GM06990 (cell line): Measurements from ENCODE around the gene FGFRL1.

ENCODE experiments used
- DNase-seq: peaks from one replicate; pipeline ENCODE4 v3.0.0-alpha.2; 2011; ENCODE audit not compliant: insufficient read length; ENCODE audit errors: extremely low read depth
- H3K27me3 ChIP-seq: replicated peaks from 2 replicates; pipeline ENCODE4 v1.6.0; 2011; ENCODE audit warnings: low read length; ENCODE audit not compliant: control insufficient read depth, insufficient read depth
- H3K36me3 ChIP-seq: 2 replicates; pipeline ENCODE4 v1.5.1; 2011; ENCODE audit warnings: low read length; ENCODE audit not compliant: control insufficient read depth, insufficient read depth
- H3K4me3 ChIP-seq: replicated peaks from 2 replicates; pipeline ENCODE4 v1.5.1; 2011; ENCODE audit warnings: low read depth, mild to moderate bottlenecking, control low read depth, low read length
- TF ChIP-seq, protein P1 (sequence below): IDR thresholded peaks from 2 replicates; pipeline ENCODE4 v1.5.1; 2011; ENCODE audit warnings: low read length, control low read depth, mild to moderate bottlenecking, inconsistent platforms; ENCODE audit not compliant: insufficient read depth, poor library complexity, severe bottlenecking

FGFRL1 gene

DNA sequence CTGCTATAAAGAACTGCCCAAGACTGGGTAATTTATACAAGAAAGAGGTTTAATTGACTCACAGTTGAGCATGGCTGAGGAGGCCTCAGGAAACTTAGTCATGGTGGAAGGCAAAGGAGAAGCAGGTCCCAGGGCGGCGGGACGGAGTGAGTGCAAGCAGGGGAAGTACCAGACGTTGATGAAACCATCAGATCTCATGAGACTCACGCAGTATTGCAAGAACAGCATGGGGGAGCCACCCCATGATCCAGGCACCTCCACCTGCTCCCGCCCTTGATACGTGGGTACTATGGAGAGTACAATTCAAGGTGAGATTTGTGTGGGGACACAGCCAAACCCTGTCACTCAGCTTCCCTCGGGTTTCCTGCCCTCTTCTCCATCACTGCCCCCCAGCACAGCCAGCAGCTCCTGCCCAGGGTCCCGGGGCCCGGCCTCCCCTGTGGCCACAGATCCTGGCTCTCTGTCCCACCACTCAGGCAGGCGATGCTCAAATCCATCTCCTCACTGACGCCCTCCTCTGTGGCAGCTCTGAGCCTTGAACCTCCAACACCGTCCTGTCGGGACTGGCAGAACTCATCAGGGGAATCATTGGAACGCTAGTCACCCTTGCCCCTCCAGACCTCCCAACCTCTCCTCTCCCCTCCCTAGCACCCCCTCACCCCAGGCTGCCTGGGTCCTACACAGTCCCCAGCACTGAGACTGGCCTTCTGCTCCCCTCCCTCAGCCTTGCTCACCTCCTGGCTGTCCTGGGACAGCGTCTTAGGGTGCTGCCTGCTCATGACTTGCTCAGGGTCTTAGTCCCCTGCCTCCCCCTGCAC is 37.6 kb downstream of the FGFRL1 start:
- TF ChIP-seq, protein P1, sequence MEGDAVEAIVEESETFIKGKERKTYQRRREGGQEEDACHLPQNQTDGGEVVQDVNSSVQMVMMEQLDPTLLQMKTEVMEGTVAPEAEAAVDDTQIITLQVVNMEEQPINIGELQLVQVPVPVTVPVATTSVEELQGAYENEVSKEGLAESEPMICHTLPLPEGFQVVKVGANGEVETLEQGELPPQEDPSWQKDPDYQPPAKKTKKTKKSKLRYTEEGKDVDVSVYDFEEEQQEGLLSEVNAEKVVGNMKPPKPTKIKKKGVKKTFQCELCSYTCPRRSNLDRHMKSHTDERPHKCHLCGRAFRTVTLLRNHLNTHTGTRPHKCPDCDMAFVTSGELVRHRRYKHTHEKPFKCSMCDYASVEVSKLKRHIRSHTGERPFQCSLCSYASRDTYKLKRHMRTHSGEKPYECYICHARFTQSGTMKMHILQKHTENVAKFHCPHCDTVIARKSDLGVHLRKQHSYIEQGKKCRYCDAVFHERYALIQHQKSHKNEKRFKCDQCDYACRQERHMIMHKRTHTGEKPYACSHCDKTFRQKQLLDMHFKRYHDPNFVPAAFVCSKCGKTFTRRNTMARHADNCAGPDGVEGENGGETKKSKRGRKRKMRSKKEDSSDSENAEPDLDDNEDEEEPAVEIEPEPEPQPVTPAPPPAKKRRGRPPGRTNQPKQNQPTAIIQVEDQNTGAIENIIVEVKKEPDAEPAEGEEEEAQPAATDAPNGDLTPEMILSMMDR: no peak
- no peak for DNase-seq
- H3K27me3 ChIP-seq: no peaks in the 10 kb centered on the region
- H3K4me3 ChIP-seq: no peak overlapping the region
- H3K36me3 ChIP-seq: no peaks in the 10 kb centered on the region

DNA sequence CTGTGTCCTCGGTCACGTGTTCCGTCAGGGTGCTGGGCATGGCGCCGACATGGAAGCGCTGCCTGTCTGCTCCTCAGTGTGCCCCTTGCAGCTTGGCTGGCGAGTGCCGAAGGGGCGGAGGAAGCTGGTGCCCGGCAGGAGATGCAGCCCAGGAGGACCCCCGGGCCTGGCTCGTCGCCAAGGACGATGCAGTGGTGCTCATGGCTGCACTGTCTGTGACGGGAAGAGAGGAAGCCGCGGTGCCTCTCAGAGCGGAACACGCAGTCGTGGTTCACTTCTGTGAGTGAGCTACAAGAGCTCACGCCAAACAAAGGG is 38.1 kb downstream of the FGFRL1 start:
- no peak for DNase-seq
- H3K27me3 ChIP-seq: no peaks in the 10 kb centered on the region
- H3K4me3 ChIP-seq: no peak overlapping the region
- TF ChIP-seq, protein P1: no peak
- no peaks in the 10 kb centered on the region for H3K36me3 ChIP-seq

DNA sequence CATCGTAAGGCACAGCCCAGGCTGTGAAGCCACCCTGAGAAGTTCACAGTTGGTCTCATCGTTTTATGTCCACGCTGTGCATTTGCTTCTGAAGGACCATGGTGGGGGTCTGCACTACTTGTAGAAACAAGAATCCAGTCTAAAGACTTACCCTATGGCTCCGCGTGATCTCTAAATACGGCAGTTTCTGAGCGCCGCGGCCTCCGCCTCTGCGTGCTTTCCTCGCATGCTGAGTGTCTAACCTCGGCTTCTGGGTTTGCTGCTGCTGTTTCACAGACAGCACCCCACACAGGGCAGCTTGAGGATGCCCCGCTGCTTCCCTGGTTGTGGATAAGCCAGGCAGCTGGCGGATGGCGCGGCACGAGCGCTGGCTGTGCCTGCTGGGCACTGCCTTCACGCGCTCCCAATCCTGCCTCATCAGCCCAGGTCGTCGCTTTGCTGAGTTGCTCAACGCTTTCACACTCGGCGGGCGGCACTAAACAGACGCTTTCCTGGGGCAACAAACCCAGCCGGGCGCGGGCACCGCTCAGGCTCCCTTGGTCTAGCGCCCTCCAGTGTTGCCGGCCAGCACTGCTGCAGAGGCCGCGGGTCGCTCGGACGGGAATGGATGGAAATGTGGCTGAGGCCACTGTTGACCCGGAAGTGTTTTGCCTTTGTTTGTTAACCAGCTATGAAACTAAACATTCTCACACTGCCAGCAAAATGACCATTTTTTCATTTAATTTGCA is 39.2 kb downstream of the FGFRL1 start:
- H3K27me3 ChIP-seq: no peaks in the 10 kb centered on the region; the same call in 1 of the 2 replicates
- H3K4me3 ChIP-seq: no peak overlapping the region
- TF ChIP-seq, protein P1: no peak
- H3K36me3 ChIP-seq: no peaks in the 10 kb centered on the region
- DNase-seq: no peak

DNA sequence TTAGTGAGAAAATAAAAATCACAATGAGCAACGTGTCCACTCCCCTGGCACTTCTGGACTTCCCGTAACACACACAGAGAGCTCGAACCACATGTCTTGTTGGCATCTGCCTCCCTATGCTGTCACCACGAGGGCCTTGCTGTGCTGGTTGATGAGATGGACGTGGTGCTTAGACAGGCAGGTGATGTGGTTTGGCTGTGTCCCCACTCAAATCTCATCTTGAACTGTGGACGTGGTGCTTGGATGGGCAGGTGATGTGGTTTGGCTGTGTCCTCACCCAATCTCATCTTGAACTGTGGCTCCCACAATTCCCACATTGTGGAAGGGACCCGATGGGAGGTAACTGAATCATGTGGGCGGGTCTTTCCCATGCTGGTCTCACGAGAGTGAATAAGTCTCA is 40.0 kb downstream of the FGFRL1 start:
- TF ChIP-seq, protein P1: no peak
- no peaks in the 10 kb centered on the region for H3K36me3 ChIP-seq
- no peak overlapping the region for H3K4me3 ChIP-seq
- H3K27me3 ChIP-seq: no peaks in the 10 kb centered on the region; the same call in 1 of the 2 replicates
- no peak for DNase-seq

DNA sequence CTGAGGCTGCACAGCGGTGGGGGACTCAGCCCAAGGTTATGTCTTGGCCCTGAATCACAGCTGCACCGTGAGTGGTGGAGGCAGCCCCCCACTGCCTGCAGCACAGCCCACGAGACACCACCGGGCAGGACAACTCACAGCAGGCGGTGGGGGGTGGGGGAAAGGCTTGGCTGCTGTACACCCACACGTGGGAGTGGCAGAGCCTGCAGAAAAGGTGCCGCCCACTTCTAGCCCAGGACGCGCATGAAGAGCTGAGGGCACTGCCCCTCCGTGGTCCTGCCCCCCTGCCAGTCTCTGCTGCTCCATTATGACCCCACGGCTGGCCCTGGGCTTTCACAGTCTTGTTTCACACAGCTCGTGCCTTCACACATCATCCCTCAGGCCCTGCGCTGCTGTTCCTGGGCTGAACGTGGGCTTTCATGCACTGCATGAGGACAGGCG is 40.8 kb downstream of the FGFRL1 start:
- TF ChIP-seq, protein P1: no peak
- Histone ChIP-seq H3K36me3 (no peaks in the 10 kb centered on the region), H3K4me3 (no peak overlapping the region), H3K27me3 (no peaks in the 10 kb centered on the region; the same call in 1 of the 2 replicates)
- no peak for DNase-seq
